ENCODE data around the gene SEMA3C. TPM values are rescaled to one million over a fixed set of nuclear protein-coding genes. Genes with fewer than 3 reads are reported as not detected.

Gene SEMA3C
- total and polyA plus RNA-seq, 10 donors, result 1.1 to 53.7 (median 13.0) TPM

DNA sequence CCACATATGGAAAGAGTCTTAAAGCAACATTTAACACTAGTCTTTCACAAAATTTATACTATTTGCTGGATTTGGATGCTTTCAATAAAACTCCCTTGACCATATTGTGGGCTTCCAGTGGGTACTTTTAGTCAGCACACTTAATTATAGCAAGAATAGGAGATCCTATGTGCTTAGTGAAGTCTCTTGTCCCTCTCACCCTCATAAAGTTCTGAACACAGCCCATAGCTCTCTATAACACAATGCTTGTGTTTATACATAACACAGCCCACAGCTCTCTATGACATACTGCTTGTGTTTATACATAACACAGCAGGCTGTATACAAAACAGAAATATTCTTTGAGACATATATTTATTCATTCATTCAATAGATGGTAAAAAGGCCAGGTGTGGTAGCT lies 79.0 kb downstream of the SEMA3C start:
- intact Hi-C loops (cut with DNase I; ENCODE audit: low total_unique reads), result no loop called here
- DNase-seq, result no peak
- no peak overlapping the region for H3K4me3 ChIP-seq
- H3K4me1 ChIP-seq, result peaks cover 0 to 10% (median 0%) of the 10 kb centered on the region in 6 donors
- no peak overlapping the region for H3K27ac ChIP-seq
- no peaks in the 10 kb centered on the region for H3K36me3 ChIP-seq
- no peaks in the 10 kb centered on the region for H3K27me3 ChIP-seq (replicated peaks in 1 of 7)
- H3K9me3 ChIP-seq, result no peaks in the 10 kb centered on the region
- TF ChIP-seq POLR2AphosphoS5 (IDR thresholded peaks at IDR 0.05), result no peak
- no peak for TF ChIP-seq POLR2A (IDR thresholded peaks at IDR 0.05)
- TF ChIP-seq, protein P1, sequence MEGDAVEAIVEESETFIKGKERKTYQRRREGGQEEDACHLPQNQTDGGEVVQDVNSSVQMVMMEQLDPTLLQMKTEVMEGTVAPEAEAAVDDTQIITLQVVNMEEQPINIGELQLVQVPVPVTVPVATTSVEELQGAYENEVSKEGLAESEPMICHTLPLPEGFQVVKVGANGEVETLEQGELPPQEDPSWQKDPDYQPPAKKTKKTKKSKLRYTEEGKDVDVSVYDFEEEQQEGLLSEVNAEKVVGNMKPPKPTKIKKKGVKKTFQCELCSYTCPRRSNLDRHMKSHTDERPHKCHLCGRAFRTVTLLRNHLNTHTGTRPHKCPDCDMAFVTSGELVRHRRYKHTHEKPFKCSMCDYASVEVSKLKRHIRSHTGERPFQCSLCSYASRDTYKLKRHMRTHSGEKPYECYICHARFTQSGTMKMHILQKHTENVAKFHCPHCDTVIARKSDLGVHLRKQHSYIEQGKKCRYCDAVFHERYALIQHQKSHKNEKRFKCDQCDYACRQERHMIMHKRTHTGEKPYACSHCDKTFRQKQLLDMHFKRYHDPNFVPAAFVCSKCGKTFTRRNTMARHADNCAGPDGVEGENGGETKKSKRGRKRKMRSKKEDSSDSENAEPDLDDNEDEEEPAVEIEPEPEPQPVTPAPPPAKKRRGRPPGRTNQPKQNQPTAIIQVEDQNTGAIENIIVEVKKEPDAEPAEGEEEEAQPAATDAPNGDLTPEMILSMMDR (IDR thresholded peaks at IDR 0.05 in 8 of 11, conservative IDR thresholded peaks at IDR 0.05 in 3 of 11), result no peak

DNA sequence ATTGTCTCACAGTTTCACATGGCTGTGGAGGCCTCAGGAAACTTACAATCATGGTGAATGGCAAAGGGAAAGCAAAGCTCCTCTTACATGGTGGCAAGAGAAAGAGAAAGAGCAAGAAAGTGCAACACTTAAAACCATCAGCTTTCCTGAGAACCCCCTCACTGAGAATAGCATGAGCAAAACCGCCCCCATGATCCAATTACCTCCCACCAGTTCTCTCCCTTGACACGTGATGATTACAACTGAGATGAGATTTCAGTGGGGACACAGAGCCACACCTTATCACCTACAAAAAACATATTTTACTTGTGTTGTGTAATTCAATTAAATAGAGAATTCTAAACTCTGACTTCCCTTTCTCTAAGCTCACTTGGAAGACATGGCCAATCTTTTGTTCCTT lies 80.2 kb downstream of the SEMA3C start:
- H3K36me3 ChIP-seq, result no peaks in the 10 kb centered on the region
- 39 to 86% (median 60%) methylated on average over 2 of the region's 2 CpGs for WGBS, 5 donors

DNA sequence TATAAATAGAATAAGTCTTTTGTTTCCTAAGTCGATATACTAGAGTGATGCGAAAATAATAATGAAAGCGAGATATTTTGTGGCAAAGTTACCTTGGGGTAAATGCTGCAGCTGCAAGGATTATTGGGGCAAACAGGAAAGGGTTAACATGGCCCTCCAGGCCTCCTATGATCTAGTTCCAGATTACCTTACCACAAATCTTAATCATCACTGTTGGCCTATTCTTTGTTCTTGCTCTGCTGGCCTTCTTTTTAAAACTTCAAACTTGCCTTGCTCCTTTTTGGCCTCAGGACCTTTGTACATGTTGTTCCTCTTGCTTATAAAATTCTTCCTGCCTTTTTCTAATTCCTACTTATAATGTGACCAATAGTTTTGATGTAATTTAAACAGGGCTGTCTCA lies 81.5 kb downstream of the SEMA3C start:
- 87 to 94% (median 92%) methylated on average over 3 of the region's 3 CpGs for WGBS, 5 donors
- Histone ChIP-seq H3K9me3 (no peaks in the 10 kb centered on the region), H3K4me3 (no peak overlapping the region), H3K27me3 (replicated peaks in 1 of 7) (no peaks in the 10 kb centered on the region), H3K36me3 (no peaks in the 10 kb centered on the region), H3K4me1 (peaks cover 0 to 6% (median 0%) of the 10 kb centered on the region in 6 donors), H3K27ac (no peak overlapping the region)
- DNase-seq, result no peak
- intact Hi-C loops (cut with DNase I; ENCODE audit: low total_unique reads), result no loop called here
- TF ChIP-seq POLR2AphosphoS5 (IDR thresholded peaks at IDR 0.05) (no peak), POLR2A (IDR thresholded peaks at IDR 0.05) (no peak)
- TF ChIP-seq, protein P1 (IDR thresholded peaks at IDR 0.05 in 8 of 11, conservative IDR thresholded peaks at IDR 0.05 in 3 of 11), result no peak

More for the DNA sequence above, 80.2 kb downstream of the SEMA3C start:
- TF ChIP-seq, protein P1 (IDR thresholded peaks at IDR 0.05 in 8 of 11, conservative IDR thresholded peaks at IDR 0.05 in 3 of 11), result no peak
- TF ChIP-seq POLR2A (IDR thresholded peaks at IDR 0.05) (no peak), POLR2AphosphoS5 (IDR thresholded peaks at IDR 0.05) (no peak)
- Histone ChIP-seq H3K4me1 (peaks cover 0 to 10% (median 0%) of the 10 kb centered on the region in 6 donors), H3K9me3 (no peaks in the 10 kb centered on the region), H3K27me3 (replicated peaks in 1 of 7) (no peaks in the 10 kb centered on the region), H3K4me3 (no peak overlapping the region), H3K27ac (no peak overlapping the region)
- intact Hi-C loops (cut with DNase I; ENCODE audit: low total_unique reads), result no loop called here
- DNase-seq, result no peak

DNA sequence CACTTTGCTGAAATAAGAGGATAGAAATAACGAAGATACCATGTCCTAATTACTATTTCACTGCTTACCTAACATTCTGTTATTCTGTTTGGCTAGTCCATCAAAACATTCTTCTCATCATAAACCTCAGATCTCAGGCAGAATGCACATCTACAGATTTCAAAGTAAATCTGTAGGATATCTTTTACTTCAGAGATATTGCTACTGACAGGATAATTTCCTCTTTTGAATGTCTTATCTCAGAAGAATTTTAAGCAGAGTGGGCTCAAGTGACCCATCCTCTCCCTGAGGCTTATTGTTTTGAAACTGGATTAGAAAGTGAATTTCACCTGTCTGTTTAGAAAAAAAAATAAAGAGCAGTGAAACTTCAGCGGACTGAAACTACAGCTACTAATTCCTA lies 83.6 kb downstream of the SEMA3C start:
- H3K4me3 ChIP-seq, result no peak overlapping the region
- H3K27ac ChIP-seq, result no peak overlapping the region
- no peaks in the 10 kb centered on the region for H3K9me3 ChIP-seq
- WGBS, 5 donors, result 62 to 83% (median 79%) methylated on average over 2 of the region's 2 CpGs
- H3K27me3 ChIP-seq (replicated peaks in 1 of 7), result no peaks in the 10 kb centered on the region
- DNase-seq, result no peak
- TF ChIP-seq POLR2AphosphoS5 (IDR thresholded peaks at IDR 0.05), result no peak
- TF ChIP-seq, protein P1 (IDR thresholded peaks at IDR 0.05 in 8 of 11, conservative IDR thresholded peaks at IDR 0.05 in 3 of 11), result no peak
- no peak for TF ChIP-seq POLR2A (IDR thresholded peaks at IDR 0.05)
- H3K4me1 ChIP-seq, result peaks cover 0 to 8% (median 2%) of the 10 kb centered on the region in 6 donors
- no peaks in the 10 kb centered on the region for H3K36me3 ChIP-seq
- intact Hi-C loops (cut with DNase I; ENCODE audit: low total_unique reads), result no loop called here

All from spleen (tissue), 11 donors.